ENCODE results near the gene HMX3. TPM values are rescaled to one million over a fixed set of nuclear protein-coding genes. Genes with fewer than 3 reads are reported as not detected.
A peak's percentile ranks its signal among the peaks of the same experiment; 100 is the strongest.

The HMX3 gene
- total RNA-seq, 1 donor from 2014 or later = not detected

DNA sequence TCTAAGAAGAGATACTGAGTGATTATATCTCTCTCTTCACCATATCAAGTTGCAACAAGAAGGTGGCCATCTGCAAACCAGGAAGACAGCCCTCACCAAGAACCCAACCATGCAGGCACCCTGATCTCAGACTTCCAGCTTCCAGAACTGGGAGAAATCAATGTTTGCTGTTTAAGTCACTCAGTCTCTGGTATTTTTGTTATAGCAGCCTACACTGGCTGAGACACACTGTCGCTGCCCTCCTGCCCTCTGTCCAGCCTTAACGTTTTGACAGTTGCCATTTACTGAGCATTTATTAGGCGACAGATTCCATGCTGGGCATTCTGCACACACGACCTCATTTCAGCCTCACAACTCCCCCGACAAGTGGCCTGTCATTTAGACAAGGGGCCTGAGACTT is 9.5 kb upstream of the HMX3 start:
- no peak overlapping the region for H3K27ac Mint-ChIP-seq
- TF ChIP-seq, protein P1, sequence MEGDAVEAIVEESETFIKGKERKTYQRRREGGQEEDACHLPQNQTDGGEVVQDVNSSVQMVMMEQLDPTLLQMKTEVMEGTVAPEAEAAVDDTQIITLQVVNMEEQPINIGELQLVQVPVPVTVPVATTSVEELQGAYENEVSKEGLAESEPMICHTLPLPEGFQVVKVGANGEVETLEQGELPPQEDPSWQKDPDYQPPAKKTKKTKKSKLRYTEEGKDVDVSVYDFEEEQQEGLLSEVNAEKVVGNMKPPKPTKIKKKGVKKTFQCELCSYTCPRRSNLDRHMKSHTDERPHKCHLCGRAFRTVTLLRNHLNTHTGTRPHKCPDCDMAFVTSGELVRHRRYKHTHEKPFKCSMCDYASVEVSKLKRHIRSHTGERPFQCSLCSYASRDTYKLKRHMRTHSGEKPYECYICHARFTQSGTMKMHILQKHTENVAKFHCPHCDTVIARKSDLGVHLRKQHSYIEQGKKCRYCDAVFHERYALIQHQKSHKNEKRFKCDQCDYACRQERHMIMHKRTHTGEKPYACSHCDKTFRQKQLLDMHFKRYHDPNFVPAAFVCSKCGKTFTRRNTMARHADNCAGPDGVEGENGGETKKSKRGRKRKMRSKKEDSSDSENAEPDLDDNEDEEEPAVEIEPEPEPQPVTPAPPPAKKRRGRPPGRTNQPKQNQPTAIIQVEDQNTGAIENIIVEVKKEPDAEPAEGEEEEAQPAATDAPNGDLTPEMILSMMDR (IDR thresholded peaks at IDR 0.05; ENCODE audit: unreplicated experiment) = no peak
- no peak for DNase-seq (ENCODE audit: low spot score, unreplicated experiment)
- peaks cover 67% of the 10 kb centered on the region for H3K27me3 Mint-ChIP-seq
- H3K9me3 Mint-ChIP-seq (ENCODE audit: low read depth) = no peaks in the 10 kb centered on the region
- no peak overlapping the region for H3K4me3 Mint-ChIP-seq (ENCODE audit: low read depth)
- peaks cover 5% of the 10 kb centered on the region for H3K4me1 Mint-ChIP-seq (ENCODE audit: low read depth)
- no peaks in the 10 kb centered on the region for H3K36me3 Mint-ChIP-seq (ENCODE audit: insufficient read depth)

DNA sequence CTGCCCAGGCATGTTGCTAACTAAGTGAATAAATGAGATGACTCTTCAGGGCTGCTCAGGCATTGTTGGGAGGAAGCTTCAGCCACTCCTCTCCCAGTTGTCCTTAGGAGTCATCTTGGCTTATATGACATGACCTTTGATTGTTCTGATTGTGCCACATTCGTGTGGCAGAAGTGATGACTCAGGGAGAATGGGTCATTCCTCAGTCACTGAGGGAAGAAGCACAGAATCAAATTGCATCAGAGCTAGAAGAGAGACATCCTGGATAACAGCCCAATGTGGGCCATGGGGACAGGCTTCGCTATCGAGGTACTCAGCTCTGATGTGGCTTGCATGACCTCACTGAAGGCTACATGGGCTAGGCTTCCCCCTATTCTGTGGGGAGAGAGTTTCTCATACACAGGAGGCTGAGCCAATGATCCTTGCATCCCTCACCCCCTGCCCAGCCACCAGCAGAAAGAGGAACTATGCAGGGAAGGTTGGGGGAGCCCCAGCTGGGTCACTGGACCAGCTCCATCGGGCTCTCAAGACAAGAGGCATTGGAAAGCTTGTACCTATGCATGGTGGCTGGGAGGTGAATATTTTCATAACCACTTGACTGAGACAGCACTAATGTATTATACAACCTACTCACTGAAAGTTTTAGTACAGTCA is 6.0 kb upstream of the HMX3 start:
- H3K36me3 Mint-ChIP-seq (ENCODE audit: insufficient read depth) = no peaks in the 10 kb centered on the region
- DNase-seq (ENCODE audit: low spot score, unreplicated experiment) = no peak
- H3K27me3 Mint-ChIP-seq = peaks cover 88% of the 10 kb centered on the region
- no peak overlapping the region for H3K4me3 Mint-ChIP-seq (ENCODE audit: low read depth)
- H3K9me3 Mint-ChIP-seq (ENCODE audit: low read depth) = no peaks in the 10 kb centered on the region
- H3K27ac Mint-ChIP-seq = no peak overlapping the region
- peaks cover 5% of the 10 kb centered on the region for H3K4me1 Mint-ChIP-seq (ENCODE audit: low read depth)
- TF ChIP-seq, protein P1 (IDR thresholded peaks at IDR 0.05; ENCODE audit: unreplicated experiment) = no peak

DNA sequence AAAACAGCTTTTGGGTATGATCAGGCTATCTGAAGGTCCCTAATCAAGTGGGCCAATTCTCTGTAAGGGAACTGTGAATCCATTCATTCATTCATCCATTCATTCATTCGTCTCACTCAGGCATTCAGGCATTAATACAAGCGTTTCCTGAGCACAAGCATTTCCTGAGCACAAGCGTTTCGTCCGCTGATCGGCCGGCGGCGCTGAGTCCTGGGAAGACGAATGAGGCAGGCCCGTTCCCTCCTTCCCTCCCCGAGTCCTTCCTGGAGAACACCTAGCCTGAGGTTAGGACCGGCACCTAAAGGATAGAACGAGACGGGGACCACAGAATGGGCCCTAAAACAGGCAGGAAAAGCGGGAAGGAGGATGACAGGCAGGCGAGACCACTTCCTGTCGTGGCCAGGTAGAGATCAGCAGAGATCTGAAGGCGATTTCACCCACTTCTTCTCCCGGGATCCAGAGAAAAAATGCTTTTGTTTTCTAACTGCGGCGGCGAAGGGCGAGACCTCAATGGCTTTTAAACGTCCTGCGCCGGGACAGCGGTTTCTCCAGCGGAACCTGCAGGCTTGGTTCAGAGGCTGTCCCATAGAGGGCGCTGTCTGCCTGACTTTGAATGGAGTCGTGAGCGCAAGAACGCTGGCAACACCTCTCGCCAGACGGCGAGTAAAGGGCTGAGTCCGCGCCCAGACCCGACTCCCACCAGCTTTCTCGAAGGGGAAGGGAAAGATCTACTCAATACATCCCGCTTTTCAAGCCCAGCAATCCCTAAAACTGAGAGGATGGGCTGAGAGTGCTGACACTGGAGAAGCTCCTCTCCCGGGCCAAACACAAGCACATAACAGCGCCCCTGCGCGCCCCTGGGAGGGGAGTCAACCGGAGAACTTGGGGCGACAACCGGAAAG is 2.9 kb upstream of the HMX3 start:
- Mint-ChIP-seq H3K27me3 (peaks cover 85% of the 10 kb centered on the region), H3K36me3 (ENCODE audit: insufficient read depth) (no peaks in the 10 kb centered on the region), H3K4me3 (ENCODE audit: low read depth) (peak overlapping the region; percentile 35), H3K27ac (no peak overlapping the region), H3K9me3 (ENCODE audit: low read depth) (no peaks in the 10 kb centered on the region), H3K4me1 (ENCODE audit: low read depth) (peaks cover 5% of the 10 kb centered on the region)
- DNase-seq (ENCODE audit: low spot score, unreplicated experiment) = peak; percentile 87
- TF ChIP-seq, protein P1 (IDR thresholded peaks at IDR 0.05; ENCODE audit: unreplicated experiment) = peak; percentile 94

DNA sequence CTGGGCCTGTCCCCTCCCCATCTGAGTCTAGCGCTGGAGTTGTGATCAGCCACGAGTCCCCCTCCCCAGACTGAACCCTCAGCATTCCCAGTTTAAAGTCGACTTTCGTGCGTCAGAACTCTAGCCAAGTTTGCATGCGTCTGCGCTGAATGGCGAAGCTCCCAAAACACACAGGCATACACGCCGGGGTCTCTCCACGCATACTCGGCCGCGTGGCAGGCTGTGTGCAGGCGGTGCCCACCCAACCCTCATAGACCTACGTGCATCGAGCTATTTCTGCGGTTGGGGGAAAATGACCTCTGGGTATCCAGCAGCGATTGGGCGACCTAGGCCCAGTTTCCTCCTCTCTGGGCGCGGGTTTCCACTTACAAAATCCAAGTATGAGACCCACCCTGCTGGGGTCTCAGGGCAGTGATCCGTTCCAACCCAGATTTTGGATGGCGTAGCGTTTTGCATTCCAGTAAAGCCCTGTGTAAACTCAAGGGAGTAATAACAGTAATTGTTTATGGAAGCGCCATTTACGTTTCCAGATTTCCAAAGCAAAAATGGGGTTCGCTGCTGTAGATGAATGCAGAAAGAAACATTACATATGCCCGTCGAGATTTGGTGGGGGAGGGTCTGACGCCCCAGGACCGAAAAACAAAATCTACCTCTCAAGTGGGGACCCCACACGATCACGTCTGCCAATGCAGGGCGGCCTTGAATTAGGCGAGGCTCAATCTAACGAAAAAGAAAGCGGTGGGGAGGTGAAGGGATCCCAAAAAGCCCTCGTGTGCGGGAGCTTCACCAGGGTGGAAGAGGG is 2.0 kb upstream of the HMX3 start:
- no peak overlapping the region for H3K4me3 Mint-ChIP-seq (ENCODE audit: low read depth)
- TF ChIP-seq, protein P1 (IDR thresholded peaks at IDR 0.05; ENCODE audit: unreplicated experiment) = no peak
- H3K4me1 Mint-ChIP-seq (ENCODE audit: low read depth) = peaks cover 5% of the 10 kb centered on the region
- peaks cover 85% of the 10 kb centered on the region for H3K27me3 Mint-ChIP-seq
- DNase-seq (ENCODE audit: low spot score, unreplicated experiment) = no peak
- H3K27ac Mint-ChIP-seq = peak overlapping the region; percentile 33
- no peaks in the 10 kb centered on the region for H3K36me3 Mint-ChIP-seq (ENCODE audit: insufficient read depth)
- no peaks in the 10 kb centered on the region for H3K9me3 Mint-ChIP-seq (ENCODE audit: low read depth)

Measured in progenitor cell of endocrine pancreas (in vitro differentiated cells).